ENCODE data around the gene ADGRD1. TPM values are rescaled to one million over a fixed set of nuclear protein-coding genes. Genes with fewer than 3 reads are reported as not detected.

ADGRD1 gene
- polyA plus RNA-seq, 1 donor = 13.7 TPM

- DNase-seq = no peak
Observed at GRCh38 chr12:131041968-131042833, 88.5 kb downstream of the ADGRD1 start.

DNA sequence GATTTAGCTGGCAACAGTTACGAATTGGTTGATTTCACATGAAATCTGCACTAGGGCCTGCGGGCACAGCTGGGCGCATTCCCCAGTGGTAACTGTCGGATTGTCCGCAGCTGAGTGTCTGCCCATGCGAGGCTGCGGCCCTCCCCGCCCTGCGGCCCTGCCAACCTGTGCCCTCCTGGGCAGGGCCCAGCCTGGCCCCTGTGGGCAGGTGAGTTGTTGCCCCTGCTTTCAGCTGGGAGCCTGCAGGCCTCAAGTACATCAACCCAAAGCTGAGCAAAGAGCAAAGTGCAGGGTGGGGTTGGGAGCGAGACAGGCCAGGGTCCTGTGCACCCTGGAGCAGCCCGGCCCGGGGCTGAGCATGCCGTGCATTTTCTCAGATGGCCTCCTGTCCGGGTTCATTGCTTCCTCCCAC, 89.1 kb downstream of the ADGRD1 start:
- DNase-seq = no peak

- no peak for DNase-seq
Observed at GRCh38 chr12:131043401-131043871, 89.7 kb downstream of the ADGRD1 start.

- DNase-seq = no peak
Observed at GRCh38 chr12:131044136-131044535, 90.4 kb downstream of the ADGRD1 start.

GRCh38 chr12:131044760-131045381, 91.2 kb downstream of the ADGRD1 start:
- DNase-seq = no peak

DNA sequence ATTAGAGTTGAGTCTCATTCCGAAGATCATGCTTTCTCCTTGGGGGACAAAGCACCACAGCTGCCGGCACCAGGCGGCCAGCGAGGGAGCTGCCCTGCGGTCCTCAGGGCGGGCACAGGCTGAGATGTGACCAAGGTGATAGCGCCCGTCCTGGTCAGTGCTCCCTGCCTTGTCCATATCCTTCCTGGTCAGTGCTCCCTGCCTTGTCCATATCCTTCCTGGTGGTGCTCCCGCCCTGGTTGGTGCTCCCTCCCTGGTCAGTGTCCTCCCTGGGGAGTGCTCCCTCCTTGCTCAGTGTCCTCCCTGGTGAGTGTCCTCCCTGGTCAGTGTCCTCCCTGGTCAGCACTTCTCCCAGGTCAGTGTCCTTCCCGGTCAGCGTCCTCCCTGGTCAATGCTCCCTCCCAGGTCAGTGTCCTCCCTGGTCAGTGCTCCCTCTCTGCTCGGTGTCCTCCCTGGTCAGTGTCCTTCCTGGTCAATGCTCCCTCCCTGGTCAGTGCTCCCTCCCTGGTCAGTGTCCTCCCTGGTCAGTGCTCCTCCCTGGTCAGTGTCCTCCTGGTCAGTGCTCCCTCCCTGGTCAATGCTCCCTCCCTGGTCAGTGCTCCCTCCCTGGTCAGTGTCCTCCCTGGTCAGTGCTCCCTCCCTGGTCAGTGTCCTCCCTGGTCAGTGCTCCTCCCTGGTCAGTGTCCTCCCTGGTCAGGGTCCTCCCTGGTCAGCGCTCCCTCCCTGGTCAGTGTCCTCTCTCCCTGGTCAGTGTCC, 92.2 kb downstream of the ADGRD1 start:
- DNase-seq = no peak

GRCh38 chr12:131046813-131047788, 93.4 kb downstream of the ADGRD1 start:
- DNase-seq = no peak

DNA sequence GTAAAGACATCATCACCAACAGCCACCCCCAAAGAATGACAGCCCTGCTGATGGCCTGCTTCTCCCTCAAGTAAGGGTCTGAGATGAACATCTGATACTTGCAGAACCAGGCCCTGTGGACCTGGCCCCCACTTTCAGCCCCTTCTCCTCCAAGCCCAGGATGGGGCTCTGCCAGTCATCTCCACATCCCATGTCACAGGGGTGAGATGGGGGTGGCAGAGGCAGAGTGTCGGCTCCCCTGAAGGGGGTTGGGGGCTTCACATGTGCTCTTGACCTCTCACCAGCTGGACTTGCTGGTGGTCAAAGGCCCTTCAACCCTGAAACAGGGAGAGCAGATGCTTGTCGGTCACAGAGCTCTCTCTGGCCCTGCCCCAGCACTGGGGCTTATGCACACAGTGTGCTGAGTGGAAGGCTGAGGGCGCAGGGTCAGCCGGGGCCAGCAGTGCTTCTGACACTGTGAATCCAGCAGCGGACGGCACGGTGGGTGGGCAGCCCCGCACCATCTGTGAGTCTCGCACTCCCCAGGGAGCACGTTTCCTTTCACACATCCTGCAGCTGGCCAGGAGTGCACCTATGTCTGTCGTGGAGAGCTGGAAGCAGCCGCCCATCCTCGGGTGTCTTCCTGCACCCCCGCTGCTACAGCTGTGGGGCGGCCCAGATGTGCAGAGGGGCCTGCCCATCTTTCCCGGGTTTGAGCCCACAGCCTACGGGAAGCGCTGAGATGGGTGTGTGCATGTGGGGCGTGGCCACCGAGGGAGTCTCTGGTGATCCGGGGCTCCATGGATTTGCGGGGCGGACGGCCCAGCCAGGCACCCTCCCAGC, 94.3 kb downstream of the ADGRD1 start:
- DNase-seq = no peak

DNA sequence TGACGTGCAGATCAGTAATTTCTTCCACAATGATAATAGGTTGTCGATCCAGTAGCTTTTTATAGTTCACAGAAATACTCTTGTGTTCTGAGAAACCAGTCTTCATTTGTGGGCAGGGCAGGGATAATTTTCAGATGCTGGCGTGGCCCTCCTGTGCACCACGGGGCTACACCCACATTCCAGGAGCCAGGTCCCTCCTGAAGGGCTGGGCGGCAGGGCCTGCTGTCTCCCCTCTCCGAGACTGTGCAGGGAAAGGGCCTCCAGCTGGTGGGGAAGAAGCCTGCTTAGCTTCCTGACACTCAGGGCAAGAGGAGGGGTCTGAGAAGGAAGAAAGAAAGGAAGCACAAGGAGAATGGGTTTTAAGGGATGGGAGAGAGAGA, 94.9 kb downstream of the ADGRD1 start:
- DNase-seq = no peak

- no peak for DNase-seq
Observed at GRCh38 chr12:131049002-131049401, 95.3 kb downstream of the ADGRD1 start.

DNA sequence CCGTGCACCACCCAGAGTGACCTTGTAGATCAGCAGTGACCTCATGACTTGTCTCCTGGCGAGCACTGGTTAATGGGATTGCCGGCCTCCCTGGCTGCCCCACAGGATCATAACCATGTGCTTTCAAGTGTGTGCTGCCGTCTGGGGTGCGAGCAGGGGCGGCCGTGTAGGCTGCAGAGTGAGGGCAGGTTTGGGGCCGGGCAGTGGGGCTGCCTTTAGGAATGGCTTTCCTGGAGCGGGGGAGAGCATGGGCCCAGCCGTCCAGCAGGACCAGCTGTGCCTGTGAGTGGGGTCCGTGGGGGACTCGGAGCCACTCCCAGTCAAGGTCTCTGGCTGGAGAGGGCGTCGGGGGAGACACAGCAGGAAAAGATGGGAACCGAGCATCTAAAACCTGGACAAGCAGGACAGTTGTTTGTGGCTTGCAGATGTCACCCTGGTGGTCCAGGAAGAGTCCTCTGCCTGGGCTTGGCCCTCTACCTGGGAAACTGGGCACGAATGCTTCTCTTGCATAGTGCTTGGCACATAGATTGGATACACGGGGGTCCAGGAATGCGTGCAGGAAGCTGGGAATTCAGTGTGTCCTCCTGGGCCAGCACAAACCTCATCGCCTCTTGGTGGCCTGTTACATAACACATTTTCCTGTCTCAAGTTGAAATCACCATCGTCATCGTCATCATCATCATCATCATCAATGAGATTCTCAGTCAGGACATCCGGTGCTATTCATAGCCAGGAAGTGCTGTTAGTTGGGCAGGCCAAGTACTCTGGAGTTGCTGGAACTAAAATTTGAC, 96.0 kb downstream of the ADGRD1 start:
- DNase-seq = no peak

DNA sequence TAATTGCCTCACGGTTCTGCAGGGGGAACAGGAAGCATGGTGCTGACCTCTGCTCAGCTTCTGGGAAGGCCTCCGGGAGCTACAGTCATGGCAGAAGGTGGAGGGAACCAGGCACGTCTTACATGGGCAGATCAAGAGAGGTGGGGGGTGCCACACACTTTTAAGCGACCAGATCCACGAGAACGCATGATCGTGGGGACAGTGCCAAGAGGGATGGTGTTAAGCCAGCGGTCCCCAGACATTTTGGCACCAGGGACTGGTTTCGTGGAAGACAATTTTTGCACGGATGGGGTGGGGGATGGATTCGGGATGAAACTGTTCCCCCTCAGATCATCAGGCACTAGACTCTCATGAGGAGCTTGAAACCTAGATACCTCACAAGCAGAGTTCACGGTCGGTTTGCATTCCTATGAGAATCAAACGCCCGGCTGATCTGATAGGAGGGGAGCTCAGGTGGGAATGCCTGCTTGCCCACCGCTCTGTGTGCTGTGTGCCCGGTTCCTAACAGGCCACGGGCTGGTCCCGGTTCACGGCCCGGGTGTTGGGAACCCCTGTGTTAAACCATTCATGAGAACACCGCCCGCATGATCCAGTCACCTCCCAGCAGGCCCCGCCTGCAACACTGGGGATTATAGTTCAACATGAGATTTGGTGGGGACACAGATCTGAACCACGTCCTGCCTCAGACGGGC, 96.9 kb downstream of the ADGRD1 start:
- no peak for DNase-seq

DNA sequence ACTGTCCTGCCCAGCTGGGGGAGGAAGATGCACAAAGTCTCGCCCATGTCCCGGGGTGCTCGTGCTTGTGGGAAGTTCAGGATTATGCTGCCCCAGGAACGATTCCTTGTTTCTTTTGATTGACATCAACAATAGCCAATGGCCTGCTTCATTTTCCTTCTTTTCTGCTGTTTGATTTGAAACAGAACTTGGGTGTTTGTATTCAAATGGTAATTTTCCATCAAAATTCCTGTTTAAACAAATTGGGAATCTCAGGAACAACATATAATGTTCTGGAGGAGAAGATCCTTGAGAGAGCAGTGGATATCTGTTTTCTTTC, 97.4 kb downstream of the ADGRD1 start:
- DNase-seq = no peak

DNA sequence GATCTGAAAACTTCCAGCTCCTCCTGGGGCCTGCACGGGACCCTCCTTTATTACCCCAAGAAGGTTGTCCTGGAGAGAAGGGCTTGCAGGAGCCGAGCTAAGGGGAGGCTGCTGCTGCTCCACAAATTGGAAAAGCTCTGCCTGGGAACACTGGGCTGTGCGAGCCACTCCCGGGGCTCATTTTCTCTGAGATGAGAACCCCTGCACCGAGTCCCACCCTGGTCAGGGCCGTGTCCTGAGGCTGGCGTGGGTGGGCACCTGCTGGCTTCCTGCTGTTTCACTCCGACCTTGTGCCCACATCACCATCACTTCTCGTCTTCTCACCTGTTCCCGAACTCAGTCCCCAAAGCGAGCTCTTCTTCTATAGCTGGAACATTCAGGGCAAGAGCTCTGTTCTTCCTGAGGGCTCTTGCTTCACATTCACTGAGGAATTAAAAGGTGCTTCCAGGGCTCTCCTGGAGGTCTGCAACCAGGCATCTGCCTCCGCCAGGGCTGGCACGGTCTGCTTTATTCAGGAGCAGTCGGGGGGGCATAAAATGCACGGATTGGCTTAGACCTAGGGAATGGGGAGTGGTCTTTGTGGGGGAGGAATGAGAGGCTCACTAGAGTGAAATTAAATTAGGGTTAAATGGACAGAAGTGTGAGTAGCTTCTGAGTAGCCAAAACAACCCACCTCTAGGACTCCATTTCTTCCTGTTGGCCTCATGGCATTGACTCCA, 98.5 kb downstream of the ADGRD1 start:
- DNase-seq = no peak

- no peak for DNase-seq
Observed at GRCh38 chr12:131052929-131053328, 99.2 kb downstream of the ADGRD1 start.

GRCh38 chr12:131053567-131053966, 99.9 kb downstream of the ADGRD1 start:
- no peak for DNase-seq

- no peak for DNase-seq
Observed at GRCh38 chr12:131054345-131055092, 100.8 kb downstream of the ADGRD1 start.

GRCh38 chr12:131055093-131055465, 101.4 kb downstream of the ADGRD1 start:
- no peak for DNase-seq
